H9 (cell line): ENCODE results near the gene ORAI3. TPM values are rescaled to one million over a fixed set of nuclear protein-coding genes. Genes with fewer than 3 reads are reported as not detected.

Experiments
- DNase-seq: peaks from one replicate; pipeline ENCODE4 v3.0.0-alpha.2; 2017
- H2AFZ ChIP-seq: one replicate; pipeline ENCODE4 v1.6.1; 2013; ENCODE audit warnings: mild to moderate bottlenecking, low read length, control low read depth, moderate library complexity
- H2AK5ac ChIP-seq: 2 replicates; pipeline ENCODE4 v1.6.1; 2013; ENCODE audit warnings: low read length, control low read depth, mixed read lengths; ENCODE audit not compliant: insufficient read length
- H2BK120ac ChIP-seq: one replicate; pipeline ENCODE4 v1.6.1; 2013; ENCODE audit warnings: low read depth, mild to moderate bottlenecking, low read length, control low read depth, inconsistent platforms; ENCODE audit not compliant: poor library complexity, severe bottlenecking
- H2BK12ac ChIP-seq: 2 replicates; pipeline ENCODE4 v1.6.1; 2013; ENCODE audit warnings: low read length, control low read depth, mixed read lengths, low read depth; ENCODE audit not compliant: insufficient read length
- H2BK15ac ChIP-seq: 2 replicates; pipeline ENCODE4 v1.6.1; 2013; ENCODE audit warnings: low read depth, low read length, control low read depth
- H2BK20ac ChIP-seq: one replicate; pipeline ENCODE4 v1.6.1; 2013; ENCODE audit warnings: low read depth, mild to moderate bottlenecking, low read length, control low read depth, inconsistent platforms; ENCODE audit not compliant: poor library complexity, severe bottlenecking
- H2BK5ac ChIP-seq: 2 replicates; pipeline ENCODE4 v1.6.1; 2013; ENCODE audit warnings: low read length, control low read depth, mixed read lengths; ENCODE audit not compliant: insufficient read length
- H3K14ac ChIP-seq: 2 replicates; pipeline ENCODE4 v1.6.1; 2013; ENCODE audit warnings: low read length, control low read depth; ENCODE audit not compliant: insufficient read depth
- H3K18ac ChIP-seq: 2 replicates; pipeline ENCODE4 v1.6.1; 2013; ENCODE audit warnings: low read depth, mild to moderate bottlenecking, mixed read lengths, low read length, control low read depth; ENCODE audit not compliant: insufficient read length
- H3K23ac ChIP-seq: 2 replicates; pipeline ENCODE4 v1.6.1; 2013; ENCODE audit warnings: low read length, control low read depth, mixed read lengths, low read depth; ENCODE audit not compliant: insufficient read length
- H3K23me2 ChIP-seq: 2 replicates; pipeline ENCODE4 v1.6.1; 2013; ENCODE audit warnings: low read depth, mild to moderate bottlenecking, mixed read lengths, low read length, control low read depth; ENCODE audit not compliant: insufficient read length, poor library complexity, severe bottlenecking
- H3K27ac ChIP-seq: 2 replicates; pipeline ENCODE4 v1.5.1; 2013; ENCODE audit warnings: low read length, control low read depth, mixed read lengths, low read depth; ENCODE audit not compliant: insufficient read length
- H3K27me3 ChIP-seq: 2 replicates; pipeline ENCODE4 v1.6.1; 2013; ENCODE audit warnings: low read length, control low read depth, inconsistent platforms; ENCODE audit not compliant: insufficient read depth
- H3K4ac ChIP-seq: 2 replicates; pipeline ENCODE4 v1.6.1; 2013; ENCODE audit warnings: low read depth, mild to moderate bottlenecking, control low read depth, inconsistent platforms, low read length, moderate library complexity
- H3K4me1 ChIP-seq: 2 replicates; pipeline ENCODE4 v1.6.1; 2013; ENCODE audit warnings: low read length, control low read depth, inconsistent platforms; ENCODE audit not compliant: insufficient read depth
- H3K4me2 ChIP-seq: 2 replicates; pipeline ENCODE4 v1.6.1; 2013; ENCODE audit warnings: low read length, control low read depth, mixed read lengths; ENCODE audit not compliant: insufficient read length, insufficient read depth
- H3K56ac ChIP-seq: 2 replicates; pipeline ENCODE4 v1.6.1; 2013; ENCODE audit warnings: low read depth, mild to moderate bottlenecking, mixed read lengths, low read length, control low read depth; ENCODE audit not compliant: insufficient read length
- H3K79me1 ChIP-seq: 2 replicates; pipeline ENCODE4 v1.6.1; 2013; ENCODE audit warnings: low read depth, mild to moderate bottlenecking, moderate library complexity, low read length, control low read depth, inconsistent platforms; ENCODE audit not compliant: insufficient read depth, poor library complexity, severe bottlenecking
- H3K79me2 ChIP-seq: 2 replicates; pipeline ENCODE4 v1.6.1; 2013; ENCODE audit warnings: low read length, control low read depth, inconsistent platforms; ENCODE audit not compliant: insufficient read depth
- H3K9ac ChIP-seq: 2 replicates; pipeline ENCODE4 v1.6.1; 2013; ENCODE audit warnings: low read length, control low read depth, mixed read lengths; ENCODE audit not compliant: insufficient read length; ENCODE audit errors: extremely low read depth
- H3K9me3 ChIP-seq: one replicate; pipeline ENCODE4 v1.6.1; 2013; ENCODE audit warnings: low read depth, low read length, inconsistent platforms; ENCODE audit not compliant: control insufficient read depth
- H3T11ph ChIP-seq: one replicate; pipeline ENCODE4 v1.6.1; 2013; ENCODE audit warnings: mild to moderate bottlenecking, low read length, control low read depth, inconsistent platforms
- H4K20me1 ChIP-seq: one replicate; pipeline ENCODE4 v1.6.1; 2013; ENCODE audit not compliant: control insufficient read depth, insufficient read length, insufficient read depth
- H4K5ac ChIP-seq: 2 replicates; pipeline ENCODE4 v1.6.1; 2013; ENCODE audit warnings: low read depth, mild to moderate bottlenecking, mixed read lengths, low read length, control low read depth; ENCODE audit not compliant: insufficient read length
- H4K8ac ChIP-seq: replicated peaks from 2 replicates; pipeline ENCODE4 v1.6.1; 2013; ENCODE audit warnings: low read length, control low read depth, mixed read lengths, low read depth; ENCODE audit not compliant: insufficient read length
- H4K91ac ChIP-seq: 2 replicates; pipeline ENCODE4 v1.6.1; 2013; ENCODE audit warnings: low read depth, mild to moderate bottlenecking, moderate library complexity, mixed read lengths, low read length, control low read depth; ENCODE audit not compliant: insufficient read length
- H3K27ac Mint-ChIP-seq, 3 experiments: 2 replicates in 2 of 3; 3 replicates in 1 of 3; pipeline ENCODE4 v1.8.0; 2020 to 2021; ENCODE audit warnings: mixed read lengths in 3 of 3, mild to moderate bottlenecking in 1 of 3, moderate library complexity in 1 of 3
- H3K27me3 Mint-ChIP-seq: 2 replicates; pipeline ENCODE4 v1.8.0; 2021; ENCODE audit warnings: low read depth, mild to moderate bottlenecking, moderate library complexity, mixed read lengths
- H3K36me3 Mint-ChIP-seq, 3 experiments: 2 replicates in 2 of 3; 3 replicates in 1 of 3; pipeline ENCODE4 v1.8.0; 2020 to 2021; ENCODE audit warnings: low read depth in 3 of 3, mixed read lengths in 3 of 3; ENCODE audit not compliant: insufficient read depth in 1 of 3
- H3K4me1 Mint-ChIP-seq, 2 experiments: 2 replicates each; pipeline ENCODE4 v1.8.0; 2020; ENCODE audit warnings: mixed read lengths in 2 of 2
- H3K4me3 Mint-ChIP-seq, 2 experiments: 2 replicates in 1 of 2; 3 replicates in 1 of 2; pipeline ENCODE4 v1.8.0; 2020 to 2021; ENCODE audit warnings: mild to moderate bottlenecking in 2 of 2, mixed read lengths in 2 of 2, moderate library complexity in 1 of 2
- H3K9me3 Mint-ChIP-seq, 2 experiments: 2 replicates in 1 of 2; 3 replicates in 1 of 2; pipeline ENCODE4 v1.8.0; 2020; ENCODE audit warnings: mild to moderate bottlenecking in 2 of 2, mixed read lengths in 2 of 2, moderate library complexity in 1 of 2
- WGBS: extraction: QIAGEN DNeasy Blood & Tissue Kit; methylation state at CpG from one replicate; pipeline ENCODE4 v1.1.7; 2013; ENCODE audit warnings: missing lambda C conversion rate, low lambda C conversion rate, mixed read lengths; ENCODE audit not compliant: insufficient read length; ENCODE audit errors: extremely low coverage; 5-methylcytosine and 5-hydroxymethylcytosine counted together
- total RNA-seq: library from RNA; stranded (reverse); gene quantifications from 2 replicates; pipeline ENCODE4 v1.2.1, GENCODE V29; 2021
- TF ChIP-seq, protein P1 (sequence below): fragments of 200-600 bp; sonication (generic); conservative IDR thresholded peaks from 3 replicates; pipeline ENCODE4 v1.8.0; 2021; ENCODE audit warnings: antibody characterized with exemption, mild to moderate bottlenecking

Gene ORAI3
- total RNA-seq, 1 experiment from 2014 or later = 6.9 TPM

DNA sequence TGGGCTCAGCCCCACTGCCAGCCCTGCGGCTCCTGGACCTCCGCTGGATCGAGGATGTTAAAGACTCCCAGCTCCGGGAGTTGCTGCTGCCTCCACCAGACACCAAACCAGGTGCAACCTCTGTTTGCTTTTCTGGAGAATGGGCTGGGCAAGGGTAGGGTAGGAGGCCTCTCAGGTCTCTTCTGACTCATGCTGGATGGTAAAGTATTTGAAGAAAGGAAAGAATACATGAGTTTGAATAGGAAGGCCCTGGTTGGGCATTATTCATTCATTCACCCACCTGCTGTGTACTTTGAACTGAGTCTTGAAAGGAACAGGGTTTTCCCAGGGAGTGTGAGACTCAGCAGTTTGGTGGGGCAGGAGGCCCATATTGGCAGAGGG lies 6.5 kb upstream of the ORAI3 start:
- H4K5ac ChIP-seq = no peak overlapping the region
- no peak overlapping the region for H3K4me2 ChIP-seq
- DNase-seq = no peak
- H3K4me1 ChIP-seq = peaks cover 2% of the 10 kb centered on the region; the same call in 1 of the 2 replicates
- H3K23me2 ChIP-seq = no peaks in the 10 kb centered on the region
- no peak overlapping the region for H3K27ac ChIP-seq
- H2BK12ac ChIP-seq = no peak overlapping the region
- peaks cover 31 to 68% (median 50%) of the 10 kb centered on the region in 3 experiments; a peak in 6 of 7 replicates for H3K36me3 Mint-ChIP-seq
- WGBS = no CpG with 5 or more reads among the region's 4 CpGs
- no peak overlapping the region for H2BK5ac ChIP-seq
- H3K14ac ChIP-seq = no peak overlapping the region
- no peak overlapping the region for H2BK20ac ChIP-seq
- H3K9me3 ChIP-seq = no peaks in the 10 kb centered on the region
- H2BK15ac ChIP-seq = no peak overlapping the region
- H3K23ac ChIP-seq = no peak overlapping the region
- H4K20me1 ChIP-seq = no peaks in the 10 kb centered on the region
- H4K8ac ChIP-seq = no peak overlapping the region
- H3K79me1 ChIP-seq = no peaks in the 10 kb centered on the region
- H3K27me3 ChIP-seq = no peaks in the 10 kb centered on the region
- H3K79me2 ChIP-seq = no peaks in the 10 kb centered on the region
- no peaks in the 10 kb centered on the region for H3K27me3 Mint-ChIP-seq
- H3T11ph ChIP-seq = no peak overlapping the region
- H3K4ac ChIP-seq = no peak overlapping the region
- no peaks in the 10 kb centered on the region; a peak in 1 of 5 replicates for H3K9me3 Mint-ChIP-seq
- no peak overlapping the region for H2AFZ ChIP-seq
- TF ChIP-seq, protein P1, sequence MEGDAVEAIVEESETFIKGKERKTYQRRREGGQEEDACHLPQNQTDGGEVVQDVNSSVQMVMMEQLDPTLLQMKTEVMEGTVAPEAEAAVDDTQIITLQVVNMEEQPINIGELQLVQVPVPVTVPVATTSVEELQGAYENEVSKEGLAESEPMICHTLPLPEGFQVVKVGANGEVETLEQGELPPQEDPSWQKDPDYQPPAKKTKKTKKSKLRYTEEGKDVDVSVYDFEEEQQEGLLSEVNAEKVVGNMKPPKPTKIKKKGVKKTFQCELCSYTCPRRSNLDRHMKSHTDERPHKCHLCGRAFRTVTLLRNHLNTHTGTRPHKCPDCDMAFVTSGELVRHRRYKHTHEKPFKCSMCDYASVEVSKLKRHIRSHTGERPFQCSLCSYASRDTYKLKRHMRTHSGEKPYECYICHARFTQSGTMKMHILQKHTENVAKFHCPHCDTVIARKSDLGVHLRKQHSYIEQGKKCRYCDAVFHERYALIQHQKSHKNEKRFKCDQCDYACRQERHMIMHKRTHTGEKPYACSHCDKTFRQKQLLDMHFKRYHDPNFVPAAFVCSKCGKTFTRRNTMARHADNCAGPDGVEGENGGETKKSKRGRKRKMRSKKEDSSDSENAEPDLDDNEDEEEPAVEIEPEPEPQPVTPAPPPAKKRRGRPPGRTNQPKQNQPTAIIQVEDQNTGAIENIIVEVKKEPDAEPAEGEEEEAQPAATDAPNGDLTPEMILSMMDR = no peak
- H3K56ac ChIP-seq = no peak overlapping the region
- peaks cover 17 to 27% of the 10 kb centered on the region in 2 experiments for H3K4me1 Mint-ChIP-seq
- no peak overlapping the region for H3K18ac ChIP-seq
- H2AK5ac ChIP-seq = no peak overlapping the region
- H3K4me3 Mint-ChIP-seq = no peak overlapping the region
- H3K9ac ChIP-seq = no peak overlapping the region
- no peak overlapping the region for H3K27ac Mint-ChIP-seq
- no peak overlapping the region for H4K91ac ChIP-seq
- H2BK120ac ChIP-seq = no peak overlapping the region
